Medulla oblongata (tissue), 1 donor: ENCODE data around the gene ATG4C.

ENCODE experiments used
- DNase-seq: peaks from one replicate; pipeline ENCODE4 v3.0.0-alpha.2; 2015; ENCODE audit errors: extremely low spot score

The ATG4C gene

GRCh38 chr1:62903982-62904855, 120.3 kb downstream of the ATG4C start:
- DNase-seq = no peak

GRCh38 chr1:62904856-62905225, 120.9 kb downstream of the ATG4C start:
- DNase-seq = no peak

DNA sequence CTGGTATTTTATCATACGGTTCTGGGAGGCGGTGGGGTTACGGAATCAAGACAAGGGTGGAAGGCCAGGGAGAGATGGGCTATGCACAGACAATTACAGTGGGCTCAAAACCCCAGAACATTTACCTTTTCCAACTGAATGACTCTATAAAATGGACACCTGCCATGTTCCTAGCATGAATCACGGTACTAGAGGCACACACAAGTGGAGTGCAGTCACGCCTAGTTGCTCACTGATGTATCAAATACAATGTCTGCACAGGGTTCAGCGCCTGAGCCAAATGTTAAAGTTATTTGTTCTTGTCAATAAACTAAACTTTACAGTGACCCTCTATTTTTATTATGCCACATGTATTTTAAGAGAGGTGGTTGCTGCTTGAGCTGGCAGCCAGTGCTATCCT, 121.4 kb downstream of the ATG4C start:
- DNase-seq = no peak

GRCh38 chr1:62905872-62906271, 121.9 kb downstream of the ATG4C start:
- no peak for DNase-seq

DNA sequence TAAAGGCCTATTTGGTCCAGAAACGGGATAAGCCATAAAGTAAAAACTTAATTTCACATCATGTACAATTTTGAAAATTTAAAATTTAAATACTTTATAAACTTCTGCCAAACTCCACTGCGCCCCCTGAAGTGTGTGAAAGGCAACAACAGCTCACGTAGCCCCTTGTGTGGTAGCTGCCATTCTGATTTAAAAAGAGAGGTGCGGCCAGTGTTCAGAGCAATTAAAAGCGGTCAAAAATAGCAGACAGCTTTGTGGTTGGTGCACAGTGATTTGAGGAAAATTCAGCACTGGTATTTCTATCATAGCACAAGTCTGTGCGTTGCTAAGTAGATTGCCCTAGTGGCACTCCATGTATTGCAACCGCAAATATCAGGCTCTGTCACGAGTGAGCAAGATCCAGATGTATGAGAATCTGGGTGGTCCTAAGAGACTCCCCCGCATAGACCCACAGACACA, 122.5 kb downstream of the ATG4C start:
- DNase-seq = no peak

- DNase-seq = no peak
These were observed 124.3 kb downstream of the ATG4C start for GRCh38 chr1:62908168-62908695.

GRCh38 chr1:62912028-62912638, 128.2 kb downstream of the ATG4C start:
- DNase-seq = no peak
